ENCODE results near the gene GNAL. TPM values are rescaled to one million over a fixed set of nuclear protein-coding genes. Genes with fewer than 3 reads are reported as not detected.

Gene GNAL
- total RNA-seq, 2 experiments from 2014 or later, result 0.11 to 0.19 TPM

GRCh38 chr18:11864471-11864870 lies 175.4 kb downstream of the GNAL start:
- POLR2A ChIA-PET, result interaction anchor here (1.0 kb wide), 1 partner anchor 12 kb away, joined by 3 read pairs; no protein-coding TSS in a partner anchor
- H3K27ac Mint-ChIP-seq, result no peak overlapping the region
- no peak overlapping the region for H3K4me3 Mint-ChIP-seq
- no peaks in the 10 kb centered on the region for H3K4me1 Mint-ChIP-seq (ENCODE audit: low read depth)
- Histone ChIP-seq H3K27ac (ENCODE audit: low read depth in 1 of 2, low read length in 2 of 2) (no peak overlapping the region), H3K36me3 (ENCODE audit: insufficient read depth, low read length) (no peaks in the 10 kb centered on the region), H3K4me3 (ENCODE audit: low read length) (no peak overlapping the region), H3K4me1 (ENCODE audit: insufficient read depth, low read length) (no peaks in the 10 kb centered on the region), H3K27me3 (ENCODE audit: control insufficient read depth in 1 of 2, insufficient read depth in 2 of 2, low read length in 2 of 2) (peaks cover 0 to 2% of the 10 kb centered on the region in 2 experiments), H3K9me3 (ENCODE audit: control insufficient read depth in 1 of 2, insufficient read depth in 1 of 2, low read length in 2 of 2) (no peaks in the 10 kb centered on the region)
- ATAC-seq (ENCODE audit: poor library complexity), result no peak
- CTCF ChIA-PET, result no interaction called here
- peaks cover 10% of the 10 kb centered on the region for H3K27me3 Mint-ChIP-seq
- intact Hi-C loops (cut with DNase I, micrococcal nuclease), result no loop called here
- H3K36me3 Mint-ChIP-seq (ENCODE audit: low read depth), result no peaks in the 10 kb centered on the region
- H3K9me3 Mint-ChIP-seq, result no peaks in the 10 kb centered on the region
- no peak for DNase-seq
- no peak for TF ChIP-seq CTCF (IDR thresholded peaks at IDR 0.05)

GRCh38 chr18:11865071-11865470 lies 176.0 kb downstream of the GNAL start:
- H3K9me3 Mint-ChIP-seq, result no peaks in the 10 kb centered on the region
- ChIA-PET CTCF (no interaction called here), POLR2A (interaction anchor here (1.0 kb wide), 1 partner anchor 13 kb away, joined by 3 read pairs; no protein-coding TSS in a partner anchor)
- H3K4me1 ChIP-seq (ENCODE audit: insufficient read depth, low read length), result no peaks in the 10 kb centered on the region
- H3K27me3 ChIP-seq (ENCODE audit: control insufficient read depth in 1 of 2, insufficient read depth in 2 of 2, low read length in 2 of 2), result peaks cover 0 to 2% of the 10 kb centered on the region in 2 experiments
- ATAC-seq (ENCODE audit: poor library complexity) (no peak), DNase-seq (no peak)
- H3K27me3 Mint-ChIP-seq, result peaks cover 10% of the 10 kb centered on the region
- TF ChIP-seq CTCF (IDR thresholded peaks at IDR 0.05), result no peak
- H3K4me3 Mint-ChIP-seq, result no peak overlapping the region
- H3K36me3 Mint-ChIP-seq (ENCODE audit: low read depth), result no peaks in the 10 kb centered on the region
- H3K9me3 ChIP-seq (ENCODE audit: control insufficient read depth in 1 of 2, insufficient read depth in 1 of 2, low read length in 2 of 2), result no peaks in the 10 kb centered on the region
- no peak overlapping the region for H3K4me3 ChIP-seq (ENCODE audit: low read length)
- intact Hi-C loops (cut with DNase I, micrococcal nuclease), result no loop called here
- no peaks in the 10 kb centered on the region for H3K4me1 Mint-ChIP-seq (ENCODE audit: low read depth)
- no peak overlapping the region for H3K27ac ChIP-seq (ENCODE audit: low read depth in 1 of 2, low read length in 2 of 2)
- no peak overlapping the region for H3K27ac Mint-ChIP-seq
- H3K36me3 ChIP-seq (ENCODE audit: insufficient read depth, low read length), result no peaks in the 10 kb centered on the region

- POLR2A ChIA-PET, result no interaction called here
- intact Hi-C loops (cut with DNase I, micrococcal nuclease), result no loop called here
- ATAC-seq (ENCODE audit: poor library complexity), result no peak
Measured at GRCh38 chr18:11866329-11866728, 177.3 kb downstream of the GNAL start.

More at GRCh38 chr18:11866329-11866728, 177.3 kb downstream of the GNAL start:
- Mint-ChIP-seq H3K4me3 (no peak overlapping the region), H3K27ac (no peak overlapping the region), H3K36me3 (ENCODE audit: low read depth) (no peaks in the 10 kb centered on the region), H3K27me3 (peaks cover 12% of the 10 kb centered on the region), H3K4me1 (ENCODE audit: low read depth) (no peaks in the 10 kb centered on the region), H3K9me3 (no peaks in the 10 kb centered on the region)
- CTCF ChIA-PET, result no interaction called here
- TF ChIP-seq CTCF (IDR thresholded peaks at IDR 0.05), result no peak
- H3K4me3 ChIP-seq (ENCODE audit: low read length), result no peak overlapping the region
- H3K36me3 ChIP-seq (ENCODE audit: insufficient read depth, low read length), result no peaks in the 10 kb centered on the region
- no peaks in the 10 kb centered on the region for H3K4me1 ChIP-seq (ENCODE audit: insufficient read depth, low read length)
- no peaks in the 10 kb centered on the region for H3K9me3 ChIP-seq (ENCODE audit: control insufficient read depth in 1 of 2, insufficient read depth in 1 of 2, low read length in 2 of 2)
- H3K27me3 ChIP-seq (ENCODE audit: control insufficient read depth in 1 of 2, insufficient read depth in 2 of 2, low read length in 2 of 2), result peaks cover 0 to 2% of the 10 kb centered on the region in 2 experiments
- no peak overlapping the region for H3K27ac ChIP-seq (ENCODE audit: low read depth in 1 of 2, low read length in 2 of 2)
- DNase-seq, result no peak
